Esophagus (tissue), 2 donors: ENCODE results near the gene ANKRD27. TPM values are rescaled to one million over a fixed set of nuclear protein-coding genes. Genes with fewer than 3 reads are reported as not detected.
"Not testable (repeated sequence)": the region's sequence is repeated elsewhere in the genome, so short reads cannot be mapped to it uniquely, and the experiment has no call there.

Source experiments
- H3K27ac ChIP-seq, 2 donors: one replicate each; pipeline ENCODE4 v1.5.1; 2013; ENCODE audit warnings: low read depth in 2 of 2, mild to moderate bottlenecking in 2 of 2, inconsistent platforms in 1 of 2, low read length in 1 of 2, moderate library complexity in 1 of 2
- H3K27me3 ChIP-seq, 2 donors: one replicate each; pipeline ENCODE4 v1.6.1; 2013; ENCODE audit warnings: low read length in 2 of 2, control low read depth in 1 of 2, mild to moderate bottlenecking in 1 of 2; ENCODE audit not compliant: insufficient read depth in 2 of 2, control insufficient read depth in 1 of 2
- H3K36me3 ChIP-seq, 2 donors: one replicate each; pipeline ENCODE4 v1.6.1; 2013; ENCODE audit warnings: low read length in 1 of 2; ENCODE audit not compliant: control insufficient read depth in 2 of 2, insufficient read depth in 2 of 2
- H3K4me1 ChIP-seq, 2 donors: one replicate each; pipeline ENCODE4 v1.6.1; 2013; ENCODE audit warnings: low read length in 1 of 2; ENCODE audit not compliant: control insufficient read depth in 2 of 2, insufficient read depth in 2 of 2
- H3K4me3 ChIP-seq, 2 donors: one replicate each; pipeline ENCODE4 v1.5.1; 2013; ENCODE audit warnings: low read length in 2 of 2, mild to moderate bottlenecking in 2 of 2, low read depth in 1 of 2, moderate library complexity in 1 of 2
- H3K9me3 ChIP-seq, 2 donors: one replicate each; pipeline ENCODE4 v1.6.1; 2013; ENCODE audit warnings: mild to moderate bottlenecking in 2 of 2, low read depth in 1 of 2, low read length in 1 of 2, moderate library complexity in 1 of 2; ENCODE audit not compliant: control insufficient read depth in 2 of 2, insufficient read depth in 1 of 2
- WGBS, 2 donors: extraction: QIAGEN DNeasy Blood & Tissue Kit; methylation state at CpG; one replicate each; pipeline ENCODE4 v1.1.7; 2013; 5-methylcytosine and 5-hydroxymethylcytosine counted together
- polyA plus RNA-seq, 2 donors: library from polyadenylated mRNA; stranded (reverse); fragments of 200-250 nt; gene quantifications; one replicate each; pipeline ENCODE4 v1.2.3, GENCODE V29; 2013
- donor health status: healthy with polysubstance abuse.
- donor health status: Bipolar disorder and iron deficiency.

ANKRD27 gene
- polyA plus RNA-seq, 2 donors: 8.5 to 10.9 TPM

GRCh38 chr19:32661318-32661717 is 13.7 kb downstream of the ANKRD27 start:
- no peak overlapping the region for H3K27ac ChIP-seq
- no peaks in the 10 kb centered on the region for H3K9me3 ChIP-seq
- no peak overlapping the region for H3K4me3 ChIP-seq
- 89 to 92% methylated on average over 7 of the region's 7 CpGs for WGBS, 2 donors
- no peaks in the 10 kb centered on the region for H3K4me1 ChIP-seq
- no peaks in the 10 kb centered on the region for H3K27me3 ChIP-seq
- H3K36me3 ChIP-seq: peaks cover 9 to 11% of the 10 kb centered on the region in 2 donors

- peaks cover 9 to 25% of the 10 kb centered on the region in 2 donors for H3K36me3 ChIP-seq
- no peaks in the 10 kb centered on the region for H3K27me3 ChIP-seq
- no peaks in the 10 kb centered on the region for H3K4me1 ChIP-seq
- H3K9me3 ChIP-seq: no peaks in the 10 kb centered on the region
- H3K4me3 ChIP-seq: no peak overlapping the region
- 85 to 89% methylated on average over 10 of the region's 10 CpGs for WGBS, 2 donors
- H3K27ac ChIP-seq: no peak overlapping the region
Measured at GRCh38 chr19:32658527-32658926, 16.5 kb downstream of the ANKRD27 start.

GRCh38 chr19:32658075-32658474 is 16.9 kb downstream of the ANKRD27 start:
- Histone ChIP-seq H3K27ac (no peak overlapping the region), H3K36me3 (peaks cover 9 to 25% of the 10 kb centered on the region in 2 donors), H3K27me3 (no peaks in the 10 kb centered on the region), H3K4me3 (no peak overlapping the region), H3K9me3 (no peaks in the 10 kb centered on the region), H3K4me1 (no peaks in the 10 kb centered on the region)
- 91 to 92% methylated on average over 10 of the region's 10 CpGs for WGBS, 2 donors

- not testable (repeated sequence) for H3K27ac ChIP-seq, H3K27me3 ChIP-seq, H3K4me1 ChIP-seq, H3K4me3 ChIP-seq, H3K9me3 ChIP-seq
- peaks cover 9 to 28% of the 10 kb centered on the region in 2 donors for H3K36me3 ChIP-seq
- WGBS, 2 donors: 97 to 98% methylated on average over 8 of the region's 8 CpGs
Measured at GRCh38 chr19:32656379-32656778, 18.6 kb downstream of the ANKRD27 start.

- Histone ChIP-seq H3K36me3 (peaks cover 6 to 35% of the 10 kb centered on the region in 2 donors), H3K4me3 (no peak overlapping the region), H3K9me3 (no peaks in the 10 kb centered on the region), H3K27ac (no peak overlapping the region), H3K27me3 (no peaks in the 10 kb centered on the region), H3K4me1 (no peaks in the 10 kb centered on the region)
- WGBS, 2 donors: 74 to 79% methylated on average over 15 of the region's 15 CpGs
Measured at GRCh38 chr19:32653599-32653915, 21.4 kb downstream of the ANKRD27 start.

- Histone ChIP-seq H3K27me3 (no peaks in the 10 kb centered on the region), H3K36me3 (peaks cover under 1 to 32% of the 10 kb centered on the region in 2 donors), H3K4me3 (no peak overlapping the region), H3K4me1 (no peaks in the 10 kb centered on the region), H3K9me3 (no peaks in the 10 kb centered on the region), H3K27ac (no peak overlapping the region)
- WGBS, 2 donors: 53 to 62% methylated on average over 12 of the region's 12 CpGs
Measured at GRCh38 chr19:32652894-32653598, 21.9 kb downstream of the ANKRD27 start.

GRCh38 chr19:32652331-32652730 is 22.6 kb downstream of the ANKRD27 start:
- peaks cover 4 to 33% of the 10 kb centered on the region in 2 donors for H3K36me3 ChIP-seq
- H3K27me3 ChIP-seq, H3K4me3 ChIP-seq, H3K27ac ChIP-seq, H3K9me3 ChIP-seq, H3K4me1 ChIP-seq: not testable (repeated sequence)
- WGBS, 2 donors: 95% methylated on average over 13 of the region's 13 CpGs

GRCh38 chr19:32651729-32652140 is 23.2 kb downstream of the ANKRD27 start:
- Histone ChIP-seq H3K27ac (no peak overlapping the region), H3K4me1 (no peaks in the 10 kb centered on the region), H3K4me3 (no peak overlapping the region), H3K9me3 (no peaks in the 10 kb centered on the region), H3K27me3 (no peaks in the 10 kb centered on the region), H3K36me3 (peaks cover 4 to 37% of the 10 kb centered on the region in 2 donors)
- WGBS, 2 donors: 65 to 70% methylated on average over 8 of the region's 8 CpGs

- H3K4me1 ChIP-seq: no peaks in the 10 kb centered on the region
- H3K36me3 ChIP-seq: peaks cover 4 to 33% of the 10 kb centered on the region in 2 donors
- H3K4me3 ChIP-seq: no peak overlapping the region
- WGBS, 2 donors: 95 to 96% methylated on average over 5 of the region's 5 CpGs
- H3K9me3 ChIP-seq: no peaks in the 10 kb centered on the region
- no peak overlapping the region for H3K27ac ChIP-seq
- no peaks in the 10 kb centered on the region for H3K27me3 ChIP-seq
Measured at GRCh38 chr19:32650671-32651070, 24.3 kb downstream of the ANKRD27 start.

GRCh38 chr19:32649751-32650150 is 25.2 kb downstream of the ANKRD27 start:
- H3K4me3 ChIP-seq: no peak overlapping the region
- WGBS, 2 donors: 96% methylated on average over 11 of the region's 11 CpGs
- H3K36me3 ChIP-seq: peaks cover 4 to 26% of the 10 kb centered on the region in 2 donors
- H3K4me1 ChIP-seq: no peaks in the 10 kb centered on the region
- no peak overlapping the region for H3K27ac ChIP-seq
- no peaks in the 10 kb centered on the region for H3K27me3 ChIP-seq
- no peaks in the 10 kb centered on the region for H3K9me3 ChIP-seq
